Measurements from ENCODE around the gene ABHD14A. TPM values are rescaled to one million over a fixed set of nuclear protein-coding genes. Genes with fewer than 3 reads are reported as not detected.

The ABHD14A gene
- total and polyA plus RNA-seq, 2 experiments from 2014 or later, result 17.1 to 55.1 TPM

- H3K9me2 ChIP-seq (replicated peaks; ENCODE audit: insufficient read depth), result no peaks in the 10 kb centered on the region
- H3K4me2 ChIP-seq, result peak overlapping the region; percentile 31
- no peak for TF ChIP-seq EZH2 (IDR thresholded peaks at IDR 0.05; ENCODE audit: borderline replicate concordance)
- TF ChIP-seq EZH2phosphoT487 (IDR thresholded peaks at IDR 0.05; ENCODE audit: low read depth, severe bottlenecking, unreplicated experiment), result no peak
- TF ChIP-seq CTCF (IDR thresholded peaks at IDR 0.05; ENCODE audit: poor library complexity), result peak; percentile 98
- no peaks in the 10 kb centered on the region for H3K79me2 ChIP-seq
- WGBS (ENCODE audit: low lambda C conversion rate, missing lambda C conversion rate), result 4% methylated on average over 17 of the region's 18 CpGs
- no peak overlapping the region for H3K27ac ChIP-seq
- peak; percentile 85 for DNase-seq (ENCODE audit: low spot score)
- no peaks in the 10 kb centered on the region for H3K9me3 ChIP-seq (ENCODE audit: low read depth)
- no peak overlapping the region for H3K4me3 ChIP-seq
- H3K27me3 ChIP-seq, result no peaks in the 10 kb centered on the region
- H2AFZ ChIP-seq, result no peak overlapping the region
- peaks cover 19% of the 10 kb centered on the region for H3K4me1 ChIP-seq (ENCODE audit: insufficient read depth)
- no peaks in the 10 kb centered on the region for H3K36me3 ChIP-seq (replicated peaks; ENCODE audit: insufficient read depth, low read depth)
- H4K20me1 ChIP-seq (ENCODE audit: insufficient read depth, poor library complexity, severe bottlenecking), result no peaks in the 10 kb centered on the region
Measured at GRCh38 chr3:52001443-52001974, 26.6 kb downstream of the ABHD14A start.

GRCh38 chr3:52002748-52003147, 27.9 kb downstream of the ABHD14A start:
- no peak overlapping the region for H3K4me3 ChIP-seq
- H3K4me1 ChIP-seq (ENCODE audit: insufficient read depth), result peaks cover 19% of the 10 kb centered on the region
- TF ChIP-seq CTCF (IDR thresholded peaks at IDR 0.05; ENCODE audit: poor library complexity) (no peak), EZH2phosphoT487 (IDR thresholded peaks at IDR 0.05; ENCODE audit: low read depth, severe bottlenecking, unreplicated experiment) (no peak), EZH2 (IDR thresholded peaks at IDR 0.05; ENCODE audit: borderline replicate concordance) (no peak)
- no peaks in the 10 kb centered on the region for H3K79me2 ChIP-seq
- no peaks in the 10 kb centered on the region for H3K27me3 ChIP-seq
- WGBS (ENCODE audit: low lambda C conversion rate, missing lambda C conversion rate), result 79% methylated on average over 6 of the region's 6 CpGs
- H3K27ac ChIP-seq, result no peak overlapping the region
- DNase-seq (ENCODE audit: low spot score), result no peak
- no peaks in the 10 kb centered on the region for H3K9me3 ChIP-seq (ENCODE audit: low read depth)
- no peak overlapping the region for H3K4me2 ChIP-seq
- H3K9me2 ChIP-seq (replicated peaks; ENCODE audit: insufficient read depth), result no peaks in the 10 kb centered on the region
- no peak overlapping the region for H2AFZ ChIP-seq
- H3K36me3 ChIP-seq (replicated peaks; ENCODE audit: insufficient read depth, low read depth), result no peaks in the 10 kb centered on the region
- H4K20me1 ChIP-seq (ENCODE audit: insufficient read depth, poor library complexity, severe bottlenecking), result no peaks in the 10 kb centered on the region

GRCh38 chr3:52004163-52004787, 29.4 kb downstream of the ABHD14A start:
- Histone ChIP-seq H3K9me3 (ENCODE audit: low read depth) (no peaks in the 10 kb centered on the region), H3K27me3 (no peaks in the 10 kb centered on the region), H3K4me3 (no peak overlapping the region), H3K4me1 (ENCODE audit: insufficient read depth) (peaks cover 19% of the 10 kb centered on the region), H2AFZ (no peak overlapping the region), H3K79me2 (no peaks in the 10 kb centered on the region), H3K36me3 (replicated peaks; ENCODE audit: insufficient read depth, low read depth) (no peaks in the 10 kb centered on the region), H3K27ac (no peak overlapping the region), H3K9me2 (replicated peaks; ENCODE audit: insufficient read depth) (no peaks in the 10 kb centered on the region), H3K4me2 (no peak overlapping the region), H4K20me1 (ENCODE audit: insufficient read depth, poor library complexity, severe bottlenecking) (no peaks in the 10 kb centered on the region)
- TF ChIP-seq EZH2 (IDR thresholded peaks at IDR 0.05; ENCODE audit: borderline replicate concordance) (no peak), CTCF (IDR thresholded peaks at IDR 0.05; ENCODE audit: poor library complexity) (peak; percentile 73)
- 42% methylated on average over 16 of the region's 16 CpGs for WGBS (ENCODE audit: low lambda C conversion rate, missing lambda C conversion rate)
- peak; percentile 84 for DNase-seq (ENCODE audit: low spot score)

Measured in hepatocyte (in vitro differentiated cells).